GM19438 (cell line): ENCODE measurements around the gene CSF1R.
A peak's percentile ranks its signal among the peaks of the same experiment; 100 is the strongest.
"Not testable (repeated sequence)": the region's sequence is repeated elsewhere in the genome, so short reads cannot be mapped to it uniquely, and the experiment has no call there.

ENCODE experiments used
- ATAC-seq: cut with Tn5 transposase; IDR thresholded peaks from one replicate; pipeline ENCODE4 v1.9.1; 2021; ENCODE audit warnings: low read depth; ENCODE audit not compliant: unreplicated experiment

Gene CSF1R

DNA sequence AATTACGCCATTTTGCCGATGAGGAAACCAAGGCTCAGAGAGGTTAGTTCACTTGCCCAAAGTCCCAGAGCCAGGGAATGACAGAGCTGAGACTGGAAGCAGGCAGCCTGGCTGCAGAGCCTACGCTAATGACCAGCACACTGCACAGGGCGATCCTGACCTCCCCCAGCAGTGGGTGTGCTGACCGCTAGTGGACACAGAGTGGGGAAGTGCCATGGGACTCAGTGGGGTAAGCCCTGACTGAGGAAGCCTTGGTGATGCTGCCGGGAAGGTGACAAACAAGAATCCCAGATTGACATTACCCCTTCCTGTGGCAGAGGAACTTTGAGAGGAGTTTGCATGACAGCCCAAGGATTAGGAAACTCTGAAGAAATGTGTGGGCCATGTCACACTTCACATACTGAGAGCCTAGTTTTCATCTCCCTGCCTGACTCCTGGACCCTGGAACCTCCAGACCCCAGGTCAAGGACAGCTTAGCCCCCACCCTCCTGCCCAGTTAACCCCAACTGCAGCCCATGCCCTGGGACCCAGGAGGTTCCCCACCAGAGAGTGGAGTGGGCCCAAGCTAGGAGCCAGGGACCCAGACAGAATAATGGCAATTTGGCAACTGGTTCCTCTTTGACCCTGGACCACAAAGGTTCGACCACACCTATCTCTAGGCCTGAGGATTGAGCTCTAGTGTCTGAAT lies 19.7 kb upstream of the CSF1R start:
- ATAC-seq = no peak

DNA sequence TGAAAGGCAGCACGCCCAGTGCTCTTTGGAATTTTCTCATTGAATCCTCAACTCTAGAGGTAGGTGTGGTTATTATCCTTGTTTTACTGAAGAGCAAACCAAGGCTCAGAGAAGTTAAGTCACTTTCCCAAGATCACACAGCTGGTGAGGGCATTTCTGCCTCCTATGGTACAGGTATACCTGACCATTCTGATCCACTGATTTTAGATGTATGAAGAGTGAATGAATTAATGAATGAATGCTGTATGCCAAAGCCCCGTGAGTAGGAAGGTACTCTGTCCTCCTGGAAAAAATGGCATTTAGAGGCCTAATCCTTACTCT lies 18.2 kb upstream of the CSF1R start:
- no peak for ATAC-seq

DNA sequence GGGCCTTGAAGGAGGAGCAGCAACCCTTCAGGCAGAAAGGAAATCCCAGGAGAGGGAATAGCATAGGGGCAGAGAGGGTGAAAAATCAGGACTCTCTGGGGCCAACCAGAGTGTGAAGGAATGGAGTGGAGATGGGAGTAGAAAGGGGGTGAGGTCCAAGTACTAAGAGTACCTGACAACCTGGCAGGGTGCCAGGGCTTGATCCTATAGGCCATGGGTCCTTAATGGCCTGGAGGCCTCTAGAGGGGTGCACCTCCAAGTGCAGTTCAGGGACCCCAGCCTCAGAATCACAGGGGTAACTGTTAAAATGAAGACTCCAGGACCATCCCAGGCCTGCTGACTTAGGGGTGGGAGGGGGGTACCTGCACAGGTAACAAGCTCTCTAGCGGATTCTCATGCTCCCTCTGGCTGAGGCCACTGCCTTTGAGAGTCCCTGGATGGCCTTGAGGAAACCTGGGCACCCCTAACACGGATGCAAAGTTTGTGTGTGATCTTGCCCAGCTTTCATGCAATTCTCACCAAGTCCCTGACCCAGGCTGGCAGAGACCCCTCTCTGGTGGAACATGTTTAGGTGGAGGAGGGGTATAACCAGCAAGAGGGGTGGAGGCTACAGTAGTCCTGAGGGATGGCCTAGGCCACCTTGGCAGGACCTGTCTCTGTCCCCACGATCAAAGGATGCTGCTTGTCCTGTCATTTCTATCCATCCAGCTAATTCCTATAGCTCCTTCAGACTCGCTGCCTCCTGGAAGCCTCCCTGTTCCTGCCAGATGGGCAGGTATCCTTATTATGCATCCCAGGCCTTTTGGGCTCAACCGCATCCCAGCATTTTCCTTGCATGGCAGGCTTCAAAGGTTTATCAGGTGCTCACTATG lies 17.6 kb upstream of the CSF1R start:
- no peak for ATAC-seq

DNA sequence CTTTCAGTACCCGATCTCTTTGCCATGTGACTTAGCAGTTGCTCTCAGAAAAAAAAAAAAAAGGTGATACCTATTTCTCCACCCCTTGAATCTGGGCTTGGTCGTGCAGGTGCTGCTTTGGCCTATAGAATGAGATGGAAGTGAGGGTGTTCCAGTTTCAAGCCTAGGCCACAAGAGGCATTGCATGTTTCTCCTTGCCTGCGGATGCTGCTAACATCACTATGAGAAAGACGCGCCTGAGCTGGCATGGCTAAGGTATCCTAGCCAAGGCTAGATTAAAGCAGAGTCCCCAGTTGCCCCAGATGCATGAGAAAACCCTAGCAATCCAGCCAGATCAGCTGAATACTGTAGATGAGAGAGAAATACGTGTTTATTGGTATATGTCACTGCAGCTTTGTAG lies 14.7 kb upstream of the CSF1R start:
- ATAC-seq = no peak

DNA sequence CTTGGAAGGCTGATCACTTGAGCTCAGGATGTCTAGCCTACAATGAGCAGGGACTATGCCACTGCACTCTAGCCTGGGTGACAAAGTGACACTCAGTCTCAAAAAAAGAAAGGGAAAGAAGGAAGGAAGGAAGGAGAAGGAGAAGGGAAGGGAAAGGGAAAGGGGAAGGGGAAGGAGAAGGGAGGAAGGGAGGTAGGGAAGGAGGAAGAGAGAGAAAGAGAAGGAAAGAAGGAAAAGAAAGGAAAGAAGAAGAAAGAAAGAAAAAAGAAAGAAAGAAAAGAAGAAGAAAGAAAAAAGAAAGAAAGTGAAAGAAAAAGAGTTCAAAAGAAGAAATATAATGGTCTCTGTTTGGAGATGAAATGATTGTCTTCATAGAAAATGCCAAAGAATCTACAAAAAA lies 10.8 kb upstream of the CSF1R start:
- no peak for ATAC-seq

DNA sequence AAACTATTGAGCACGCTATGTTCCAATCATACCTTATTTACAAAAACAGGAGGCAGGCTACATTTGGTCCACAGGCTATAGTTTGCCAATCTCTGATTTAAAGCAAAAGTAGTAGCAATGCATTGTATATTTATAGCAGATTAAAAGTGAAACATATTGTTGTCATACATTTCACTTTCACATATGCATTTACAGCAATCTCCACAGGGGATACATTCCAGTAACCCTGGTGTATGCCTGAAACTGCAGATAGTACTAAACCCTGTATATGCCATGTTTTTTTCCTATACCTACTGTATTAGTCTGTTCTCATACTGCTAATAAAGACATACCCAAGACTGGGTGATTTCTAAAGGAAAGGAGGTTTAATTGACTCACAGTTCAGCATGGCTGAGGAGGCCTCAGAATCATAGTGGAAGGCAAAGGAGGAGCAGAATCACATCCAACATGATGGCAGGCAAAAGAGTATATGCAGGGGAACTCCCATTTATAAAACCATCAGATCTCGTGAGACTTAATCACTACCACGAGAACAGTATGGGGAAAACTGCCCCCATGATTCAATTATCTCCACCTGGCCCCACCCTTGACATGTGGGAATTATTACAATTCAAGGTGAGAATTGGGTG lies 5.9 kb upstream of the CSF1R start:
- ATAC-seq = peak; percentile 56

DNA sequence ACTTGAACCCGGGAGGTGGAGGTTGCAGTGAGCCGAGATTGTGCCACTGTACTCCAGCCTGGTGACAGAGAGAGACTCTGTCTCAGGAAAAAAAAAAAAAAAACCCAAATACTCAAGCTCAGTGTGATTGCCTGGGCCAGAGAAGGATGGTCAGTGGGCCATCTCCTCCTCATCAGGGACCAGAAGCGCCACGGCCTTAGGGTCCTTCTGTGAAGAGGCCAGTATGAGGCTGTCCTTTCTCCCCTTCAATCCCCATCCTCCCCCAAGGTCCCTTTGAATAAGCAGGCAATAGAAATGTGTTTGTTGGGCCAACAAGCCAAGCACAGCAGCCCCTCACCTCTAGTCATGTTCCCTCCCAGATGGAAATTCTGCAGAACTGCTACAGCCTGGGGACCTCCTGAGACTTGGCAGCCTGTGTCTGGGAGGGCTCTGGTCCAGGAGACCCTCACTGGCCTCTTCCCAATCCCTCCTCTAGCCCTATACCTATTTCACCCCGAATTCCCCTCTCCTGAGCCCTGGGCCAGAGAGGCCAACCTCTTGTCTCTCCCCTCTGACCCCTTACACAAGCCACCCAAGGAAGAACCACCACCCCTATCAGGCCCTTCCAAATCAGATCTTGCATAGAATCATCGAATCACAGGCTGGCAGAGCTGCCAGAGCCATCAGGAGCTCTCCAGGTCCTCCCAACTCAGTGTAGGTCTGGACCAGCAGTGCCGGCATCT lies 1.0 kb downstream of the CSF1R start:
- no peak for ATAC-seq

DNA sequence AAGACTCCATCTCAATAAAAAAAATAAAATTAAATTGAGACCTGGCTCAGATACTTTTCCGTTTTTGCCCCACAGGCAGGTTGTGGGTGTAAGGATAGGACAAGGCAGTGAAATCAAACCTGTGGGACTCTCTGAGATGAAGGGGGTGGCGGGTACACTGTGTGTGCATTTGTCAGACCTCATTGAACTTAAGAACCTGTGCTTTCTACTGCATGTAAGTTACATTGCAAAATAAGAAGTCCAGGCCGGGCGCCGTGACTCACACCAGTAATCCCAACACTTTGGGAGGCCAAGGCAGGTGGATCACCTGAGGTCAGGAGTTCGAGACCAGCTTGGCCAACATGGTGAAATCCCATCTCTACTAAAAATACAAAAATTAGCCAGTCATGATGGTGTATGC lies 1.6 kb downstream of the CSF1R start:
- ATAC-seq = not testable (repeated sequence)

DNA sequence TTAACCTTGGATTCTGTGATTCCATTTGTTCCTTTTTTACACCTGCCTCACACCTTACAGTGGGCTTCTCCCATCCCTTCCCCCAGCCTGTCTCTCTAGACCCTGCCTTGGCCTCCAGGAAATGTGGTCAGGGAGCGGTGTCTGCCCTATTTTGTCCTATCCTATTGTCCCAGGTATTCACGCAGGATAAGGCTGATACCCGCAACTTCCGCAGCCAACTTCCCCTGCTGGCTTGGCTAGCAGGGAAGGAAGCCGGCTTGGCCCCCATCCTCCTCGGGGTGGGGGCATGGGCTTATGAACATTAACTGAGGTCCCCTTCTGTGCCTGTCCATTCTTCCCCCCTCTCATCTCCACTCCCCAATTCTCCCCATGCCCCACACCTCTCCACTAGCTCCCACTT lies 3.5 kb downstream of the CSF1R start:
- ATAC-seq = no peak

DNA sequence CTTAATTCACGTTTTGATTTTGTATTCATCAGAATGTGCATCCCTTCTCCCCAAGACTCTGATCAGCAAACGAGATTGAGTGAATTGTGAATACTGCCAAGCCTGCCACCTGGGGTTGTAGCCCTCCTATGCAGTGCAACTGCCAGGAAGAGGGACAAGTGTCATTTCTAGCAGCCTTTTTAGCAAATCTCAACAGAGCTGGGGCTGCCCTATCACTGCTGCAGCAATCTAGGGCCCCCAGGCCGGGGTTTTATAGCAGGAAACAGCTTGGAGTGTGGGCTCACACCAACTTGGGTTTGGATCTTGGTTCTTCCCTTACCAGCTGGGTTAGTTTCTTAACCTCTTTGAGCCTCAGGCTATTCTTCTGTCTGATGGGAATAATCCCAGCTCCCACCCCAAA lies 4.0 kb downstream of the CSF1R start:
- ATAC-seq = no peak

DNA sequence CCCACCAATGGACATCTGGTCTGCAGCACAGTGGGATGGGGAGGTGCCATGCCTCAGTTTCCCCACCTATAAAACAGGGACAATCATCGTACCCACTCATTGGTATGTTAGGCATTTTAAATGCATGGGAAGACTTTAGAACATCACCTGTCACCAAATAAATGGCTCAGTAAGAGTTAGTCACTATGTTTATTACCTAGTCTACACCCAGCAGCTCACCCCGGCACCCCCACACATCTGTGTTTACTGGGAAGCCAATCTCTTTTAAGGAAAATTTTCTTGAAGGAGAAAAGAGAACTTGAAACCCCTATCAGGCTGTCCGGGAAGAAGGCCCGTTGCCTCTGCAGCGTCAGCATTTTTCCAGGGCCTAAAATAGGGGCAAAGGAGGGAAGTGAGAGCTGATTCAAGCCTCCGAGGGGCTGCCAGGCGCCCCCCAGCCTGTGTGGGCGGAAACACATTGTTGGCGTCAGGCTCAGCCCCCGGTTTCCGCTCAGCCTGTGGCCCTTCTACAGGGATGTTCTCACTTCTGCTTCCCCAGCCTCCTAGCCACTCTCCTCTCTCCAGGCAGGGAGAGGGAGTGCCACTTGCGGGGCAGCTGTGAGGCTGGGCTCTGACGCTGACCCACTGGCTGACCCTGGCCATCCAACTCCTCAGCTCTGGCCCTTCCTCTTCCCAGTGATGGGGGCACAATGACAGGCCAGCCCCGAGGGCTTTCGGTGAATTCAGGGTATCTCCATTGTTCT lies 4.6 kb downstream of the CSF1R start:
- peak; percentile 87 for ATAC-seq

DNA sequence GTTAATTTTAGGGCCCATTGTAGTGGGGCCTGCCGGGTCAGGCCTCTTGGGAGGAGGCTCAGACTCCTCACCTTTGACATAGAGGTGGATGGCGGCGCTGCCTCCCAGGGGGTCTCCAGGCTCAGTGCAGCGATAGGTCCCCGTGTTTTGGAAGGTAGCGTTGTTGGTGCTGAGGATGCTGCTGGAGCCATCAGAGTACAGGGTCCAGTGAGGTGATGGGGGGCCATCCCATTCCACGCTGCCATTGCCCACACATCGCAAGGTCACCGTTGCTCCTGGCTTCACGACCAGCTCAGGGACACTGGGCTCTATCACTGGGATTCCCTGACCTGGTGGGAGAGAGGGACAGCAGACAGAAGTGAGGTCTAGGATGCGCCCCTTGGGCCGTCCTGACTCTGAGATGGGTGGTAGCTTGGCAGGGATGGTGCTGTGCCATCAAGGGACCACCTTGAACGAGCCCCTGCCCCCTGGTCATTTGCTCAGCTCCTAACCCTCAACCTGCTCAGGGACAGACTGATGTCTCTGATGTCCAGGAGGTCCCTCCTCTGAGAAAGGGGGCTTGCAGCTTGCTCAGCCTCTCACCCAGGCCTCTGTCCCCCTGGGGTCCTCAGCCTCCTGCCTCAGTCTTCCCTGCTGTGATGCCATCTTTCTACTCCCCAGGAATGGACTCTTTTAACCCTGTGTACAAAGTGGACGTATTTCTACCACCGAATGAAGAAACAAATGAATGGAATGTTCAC lies 5.5 kb downstream of the CSF1R start:
- ATAC-seq = no peak

DNA sequence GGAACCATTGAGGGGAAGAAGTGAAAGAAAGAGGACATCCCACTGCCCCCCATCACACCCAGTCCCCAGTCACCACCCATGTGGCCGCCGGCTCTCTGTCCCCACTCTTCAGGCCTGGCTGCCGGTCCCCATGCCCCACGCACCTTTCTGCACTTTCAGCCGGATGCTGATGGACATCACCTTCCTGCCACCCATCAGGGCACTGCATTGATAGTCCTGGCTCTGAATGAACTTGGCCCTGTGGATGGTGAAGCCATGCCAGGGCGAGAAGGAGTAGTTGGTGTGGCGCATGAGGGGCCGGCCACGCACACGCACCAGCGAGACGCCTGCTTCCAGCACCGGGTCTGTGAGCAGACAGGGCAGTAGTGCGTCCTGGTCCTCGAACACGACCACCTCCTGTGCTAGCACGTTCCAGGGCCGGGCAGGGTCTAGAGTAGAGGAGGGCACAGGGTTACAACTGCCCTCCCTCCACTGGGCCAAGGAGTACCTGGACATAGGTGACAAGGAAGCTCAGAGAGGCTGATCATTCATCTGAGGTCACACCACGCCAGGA lies 6.4 kb downstream of the CSF1R start:
- ATAC-seq = no peak

DNA sequence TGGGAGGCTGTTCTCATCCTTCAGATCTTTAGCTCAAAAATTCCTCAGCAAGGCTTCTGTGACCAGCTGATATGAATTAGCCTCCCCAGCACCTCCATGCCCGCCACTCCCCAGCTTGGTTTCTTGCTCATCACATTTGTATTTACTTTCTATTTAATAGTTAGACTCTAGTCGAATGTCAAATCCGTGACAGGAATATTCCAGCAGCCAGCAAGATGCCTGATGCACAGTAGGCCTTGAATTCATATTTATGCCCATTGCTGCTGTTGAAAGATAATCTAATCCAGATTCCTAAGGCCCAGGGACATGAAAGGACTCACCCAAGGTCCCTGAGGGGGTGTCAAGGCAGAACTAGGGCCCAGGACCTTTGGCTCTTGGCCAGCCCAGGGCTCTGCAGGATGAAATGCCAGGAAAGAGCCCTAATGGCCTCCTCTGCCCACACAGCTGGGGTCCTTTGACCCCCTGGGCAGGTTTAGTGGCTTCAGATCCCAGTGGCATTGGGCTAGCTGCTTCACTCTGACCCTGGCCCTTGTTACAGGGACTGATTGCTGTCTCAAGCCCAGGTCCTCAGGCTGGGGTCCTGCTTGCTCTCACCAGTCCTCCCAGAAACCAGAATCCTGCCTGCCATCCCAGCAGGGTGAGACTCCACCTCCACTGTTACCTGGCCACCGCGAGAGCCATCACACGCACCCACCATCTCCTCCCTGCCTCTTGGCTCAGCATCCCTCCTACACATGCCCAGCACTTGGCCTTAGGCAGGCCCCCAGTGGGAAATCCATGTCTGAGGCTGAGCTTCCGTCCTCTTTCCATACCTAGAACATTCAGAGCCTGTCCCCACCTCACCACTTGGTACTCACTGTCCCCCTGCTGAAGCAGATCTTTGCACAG lies 7.3 kb downstream of the CSF1R start:
- ATAC-seq = no peak

DNA sequence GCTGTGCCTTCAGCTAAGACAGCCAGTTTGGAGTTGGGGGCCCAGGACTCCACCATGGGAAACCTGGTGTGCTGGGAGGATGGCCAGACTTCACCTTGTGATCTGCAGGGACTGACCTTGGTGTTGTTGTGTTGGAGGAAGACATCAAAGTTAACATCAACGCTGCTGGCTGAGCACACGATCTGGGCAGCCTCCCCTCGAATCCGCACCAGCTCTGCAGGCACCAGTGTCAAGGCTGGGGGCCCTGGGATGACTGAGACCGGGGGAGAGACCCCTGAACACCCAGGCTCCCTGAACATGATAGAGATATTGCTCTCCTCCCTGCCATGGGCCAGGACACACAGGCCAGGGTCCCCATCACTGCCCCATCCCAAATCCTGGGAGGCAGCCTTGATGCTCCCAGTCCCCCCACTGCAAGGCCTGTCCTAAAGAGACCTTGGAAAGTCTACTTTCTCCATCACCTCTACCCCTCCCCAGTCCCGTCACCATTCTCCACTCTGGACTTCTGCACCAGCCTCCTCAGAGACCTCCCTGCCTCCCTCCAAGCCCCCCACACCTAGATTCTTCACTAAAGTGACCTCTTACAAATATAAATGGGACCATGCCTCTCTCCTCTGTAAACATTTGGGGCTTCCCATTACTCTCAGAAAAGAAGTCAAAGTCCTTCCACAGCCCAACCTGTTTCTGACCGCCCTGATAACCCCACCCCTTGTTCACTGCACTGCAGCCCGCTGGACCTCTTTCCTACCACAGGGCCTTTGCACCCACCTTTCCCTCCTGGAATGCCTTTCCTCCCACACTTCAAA lies 8.2 kb downstream of the CSF1R start:
- no peak for ATAC-seq

DNA sequence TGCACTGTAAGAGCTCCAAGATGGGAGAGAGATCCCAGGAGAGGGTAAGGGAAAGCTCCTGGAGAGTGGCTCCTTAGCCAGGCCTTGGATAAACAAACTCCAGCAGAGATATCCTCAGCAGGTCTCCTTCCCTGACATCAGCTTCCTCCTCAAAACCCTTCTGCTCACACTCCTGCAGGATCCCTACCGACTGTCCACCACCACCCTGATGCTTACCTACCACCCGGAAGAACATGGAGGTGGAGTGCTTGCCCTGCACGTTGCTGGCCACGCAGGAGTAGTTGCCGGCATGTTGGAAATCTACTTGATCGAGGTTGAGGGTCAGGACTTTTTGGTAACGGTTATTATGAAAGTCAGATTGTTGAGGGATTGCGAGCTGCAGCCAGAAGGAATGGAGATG lies 9.3 kb downstream of the CSF1R start:
- no peak for ATAC-seq

DNA sequence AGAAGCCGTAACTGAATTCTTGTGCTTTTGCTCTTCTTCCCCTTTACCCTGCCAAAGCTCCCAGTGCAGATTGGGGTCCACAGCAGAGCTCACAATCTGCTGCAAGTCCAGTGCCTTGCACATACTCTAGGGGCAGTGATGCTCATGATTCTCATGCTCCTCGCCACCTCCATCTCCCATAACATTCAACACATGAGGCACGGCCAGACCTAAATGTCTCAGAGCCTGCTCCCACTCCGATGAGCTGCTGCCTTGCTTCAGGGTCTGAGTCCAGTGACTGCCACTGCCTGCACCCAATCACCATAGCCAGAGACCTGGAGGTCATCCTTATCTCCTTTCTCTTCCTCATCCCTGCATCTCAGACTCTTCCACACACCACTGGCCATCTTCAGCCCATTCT lies 10.5 kb downstream of the CSF1R start:
- no peak for ATAC-seq

DNA sequence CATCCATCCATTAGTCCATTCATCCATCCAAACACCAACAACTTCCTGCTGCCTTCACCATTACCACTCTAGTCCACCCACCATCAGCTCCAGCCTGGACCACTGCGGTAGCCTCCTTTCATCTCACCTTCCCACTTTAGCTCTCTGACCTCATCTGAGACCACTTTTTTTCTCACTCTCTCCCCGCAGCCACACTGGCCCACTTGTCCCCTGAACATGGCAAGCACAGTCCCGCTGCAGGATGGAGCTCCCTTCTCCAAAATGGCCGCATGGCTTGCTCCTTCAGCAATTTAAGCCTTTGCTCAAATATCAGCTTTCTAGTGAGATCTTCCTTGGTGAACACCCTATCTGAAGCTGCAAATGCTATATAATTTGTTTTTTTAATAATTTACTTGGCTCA lies 11.1 kb downstream of the CSF1R start:
- no peak for ATAC-seq
